ENCODE measurements around the gene SPART.
"Not testable (repeated sequence)": the region's sequence is repeated elsewhere in the genome, so short reads cannot be mapped to it uniquely, and the experiment has no call there.

SPART gene

GRCh38 chr13:36344173-36344572 lies 2.0 kb downstream of the SPART start:
- no peak for TF ChIP-seq CTCF (conservative IDR thresholded peaks at IDR 0.05; ENCODE audit: low read length)
- peak; percentile 80 for DNase-seq (ENCODE audit: low read depth)
- H3K4me3 ChIP-seq (ENCODE audit: low read length), result peak overlapping the region; percentile 89

- H3K4me3 ChIP-seq (ENCODE audit: low read length), result peak overlapping the region; percentile 89
- no peak for TF ChIP-seq CTCF (conservative IDR thresholded peaks at IDR 0.05; ENCODE audit: low read length)
- no peak for DNase-seq (ENCODE audit: low read depth)
Measured at GRCh38 chr13:36343766-36344165, 2.4 kb downstream of the SPART start.

- no peak overlapping the region for H3K4me3 ChIP-seq (ENCODE audit: low read length)
- no peak for TF ChIP-seq CTCF (conservative IDR thresholded peaks at IDR 0.05; ENCODE audit: low read length)
- DNase-seq (ENCODE audit: low read depth), result no peak
Measured at GRCh38 chr13:36342715-36343114, 3.5 kb downstream of the SPART start.

GRCh38 chr13:36341718-36342117 lies 4.5 kb downstream of the SPART start:
- peak; percentile 53 for DNase-seq (ENCODE audit: low read depth)
- TF ChIP-seq CTCF (conservative IDR thresholded peaks at IDR 0.05; ENCODE audit: low read length), result no peak
- H3K4me3 ChIP-seq (ENCODE audit: low read length), result no peak overlapping the region

- DNase-seq (ENCODE audit: low read depth), result no peak
- no peak overlapping the region for H3K4me3 ChIP-seq (ENCODE audit: low read length)
Measured at GRCh38 chr13:36339600-36340155, 6.5 kb downstream of the SPART start.

GRCh38 chr13:36337938-36338641 lies 8.1 kb downstream of the SPART start:
- no peak overlapping the region for H3K4me3 ChIP-seq (ENCODE audit: low read length)
- no peak for TF ChIP-seq CTCF (conservative IDR thresholded peaks at IDR 0.05; ENCODE audit: low read length)
- DNase-seq (ENCODE audit: low read depth), result no peak

More at GRCh38 chr13:36339600-36340155, 6.5 kb downstream of the SPART start:
- TF ChIP-seq CTCF (conservative IDR thresholded peaks at IDR 0.05; ENCODE audit: low read length), result no peak

- no peak overlapping the region for H3K4me3 ChIP-seq (ENCODE audit: low read length)
- DNase-seq (ENCODE audit: low read depth), result peak; percentile 29
- TF ChIP-seq CTCF (conservative IDR thresholded peaks at IDR 0.05; ENCODE audit: low read length), result no peak
Measured at GRCh38 chr13:36332986-36333385, 13.2 kb downstream of the SPART start.

- DNase-seq (ENCODE audit: low read depth); H3K4me3 ChIP-seq (ENCODE audit: low read length): not testable (repeated sequence)
Measured at GRCh38 chr13:36332255-36332654, 13.9 kb downstream of the SPART start.
